ENCODE data around the gene GLCCI1.
"Not testable (repeated sequence)": the region's sequence is repeated elsewhere in the genome, so short reads cannot be mapped to it uniquely, and the experiment has no call there.

Gene GLCCI1

GRCh38 chr7:8057566-8057965 lies 89.0 kb downstream of the GLCCI1 start:
- Histone ChIP-seq H3K4me1 (ENCODE audit: low read length) (no peaks in the 10 kb centered on the region), H3K27ac (ENCODE audit: low read length) (no peak overlapping the region), H3K9me3 (ENCODE audit: insufficient read depth, low read length) (no peaks in the 10 kb centered on the region), H2AFZ (ENCODE audit: low read depth, low read length) (no peak overlapping the region), H3K36me3 (replicated peaks; ENCODE audit: low read depth, low read length) (no peaks in the 10 kb centered on the region), H3K27me3 (ENCODE audit: low read depth, low read length) (no peaks in the 10 kb centered on the region), H3K79me2 (ENCODE audit: low read length) (no peaks in the 10 kb centered on the region), H3K4me2 (ENCODE audit: low read length) (no peak overlapping the region), H3K4me3 (ENCODE audit: low read length) (no peak overlapping the region), H3K9ac (ENCODE audit: low read length) (no peak overlapping the region), H4K20me1 (ENCODE audit: insufficient read depth, low read length) (no peaks in the 10 kb centered on the region)
- no peak for TF ChIP-seq CTCF (IDR thresholded peaks at IDR 0.05; ENCODE audit: low read depth, low read length)
- no peak for TF ChIP-seq EZH2phosphoT487 (IDR thresholded peaks at IDR 0.05; ENCODE audit: low read depth)

- Histone ChIP-seq H4K20me1 (ENCODE audit: insufficient read depth, low read length) (no peaks in the 10 kb centered on the region), H3K27ac (ENCODE audit: low read length) (no peak overlapping the region), H3K4me1 (ENCODE audit: low read length) (no peaks in the 10 kb centered on the region), H3K79me2 (ENCODE audit: low read length) (no peaks in the 10 kb centered on the region), H3K36me3 (replicated peaks; ENCODE audit: low read depth, low read length) (no peaks in the 10 kb centered on the region), H3K4me3 (ENCODE audit: low read length) (no peak overlapping the region), H2AFZ (ENCODE audit: low read depth, low read length) (no peak overlapping the region), H3K9me3 (ENCODE audit: insufficient read depth, low read length) (no peaks in the 10 kb centered on the region), H3K4me2 (ENCODE audit: low read length) (no peak overlapping the region), H3K27me3 (ENCODE audit: low read depth, low read length) (no peaks in the 10 kb centered on the region), H3K9ac (ENCODE audit: low read length) (no peak overlapping the region)
- no peak for TF ChIP-seq EZH2phosphoT487 (IDR thresholded peaks at IDR 0.05; ENCODE audit: low read depth)
- no peak for TF ChIP-seq CTCF (IDR thresholded peaks at IDR 0.05; ENCODE audit: low read depth, low read length)
These were observed 89.7 kb downstream of the GLCCI1 start for GRCh38 chr7:8058322-8058721.

GRCh38 chr7:8058852-8059251 lies 90.3 kb downstream of the GLCCI1 start:
- Histone ChIP-seq H4K20me1 (ENCODE audit: insufficient read depth, low read length) (no peaks in the 10 kb centered on the region), H3K4me1 (ENCODE audit: low read length) (no peaks in the 10 kb centered on the region), H2AFZ (ENCODE audit: low read depth, low read length) (no peak overlapping the region), H3K4me2 (ENCODE audit: low read length) (no peak overlapping the region), H3K79me2 (ENCODE audit: low read length) (no peaks in the 10 kb centered on the region), H3K36me3 (replicated peaks; ENCODE audit: low read depth, low read length) (no peaks in the 10 kb centered on the region), H3K9me3 (ENCODE audit: insufficient read depth, low read length) (no peaks in the 10 kb centered on the region), H3K4me3 (ENCODE audit: low read length) (no peak overlapping the region), H3K27ac (ENCODE audit: low read length) (no peak overlapping the region), H3K9ac (ENCODE audit: low read length) (no peak overlapping the region), H3K27me3 (ENCODE audit: low read depth, low read length) (no peaks in the 10 kb centered on the region)
- TF ChIP-seq EZH2phosphoT487 (IDR thresholded peaks at IDR 0.05; ENCODE audit: low read depth) (no peak), CTCF (IDR thresholded peaks at IDR 0.05; ENCODE audit: low read depth, low read length) (no peak)

- Histone ChIP-seq H3K4me2 (ENCODE audit: low read length) (no peak overlapping the region), H2AFZ (ENCODE audit: low read depth, low read length) (no peak overlapping the region), H3K27me3 (ENCODE audit: low read depth, low read length) (no peaks in the 10 kb centered on the region), H3K9ac (ENCODE audit: low read length) (no peak overlapping the region), H3K4me3 (ENCODE audit: low read length) (no peak overlapping the region), H3K36me3 (replicated peaks; ENCODE audit: low read depth, low read length) (no peaks in the 10 kb centered on the region), H3K79me2 (ENCODE audit: low read length) (no peaks in the 10 kb centered on the region), H3K27ac (ENCODE audit: low read length) (no peak overlapping the region), H3K4me1 (ENCODE audit: low read length) (no peaks in the 10 kb centered on the region), H3K9me3 (ENCODE audit: insufficient read depth, low read length) (no peaks in the 10 kb centered on the region), H4K20me1 (ENCODE audit: insufficient read depth, low read length) (no peaks in the 10 kb centered on the region)
- no peak for TF ChIP-seq EZH2phosphoT487 (IDR thresholded peaks at IDR 0.05; ENCODE audit: low read depth)
These were observed 91.6 kb downstream of the GLCCI1 start for GRCh38 chr7:8060241-8060640.

GRCh38 chr7:8063300-8063699 lies 94.7 kb downstream of the GLCCI1 start:
- H3K9ac ChIP-seq (ENCODE audit: low read length); H4K20me1 ChIP-seq (ENCODE audit: insufficient read depth, low read length); H3K4me3 ChIP-seq (ENCODE audit: low read length); H3K36me3 ChIP-seq (replicated peaks; ENCODE audit: low read depth, low read length); H3K4me2 ChIP-seq (ENCODE audit: low read length); H3K27me3 ChIP-seq (ENCODE audit: low read depth, low read length); H3K4me1 ChIP-seq (ENCODE audit: low read length); H2AFZ ChIP-seq (ENCODE audit: low read depth, low read length); H3K9me3 ChIP-seq (ENCODE audit: insufficient read depth, low read length); H3K79me2 ChIP-seq (ENCODE audit: low read length); H3K27ac ChIP-seq (ENCODE audit: low read length): not testable (repeated sequence)
